Cerebellar cortex (tissue), 1 donor: ENCODE results near the gene C2CD4C.
"Not testable (repeated sequence)": the region's sequence is repeated elsewhere in the genome, so short reads cannot be mapped to it uniquely, and the experiment has no call there.

ENCODE experiments used
- DNase-seq: peaks from one replicate; pipeline ENCODE4 v3.0.0-alpha.2; 2015; ENCODE audit warnings: low spot score

The C2CD4C gene

DNA sequence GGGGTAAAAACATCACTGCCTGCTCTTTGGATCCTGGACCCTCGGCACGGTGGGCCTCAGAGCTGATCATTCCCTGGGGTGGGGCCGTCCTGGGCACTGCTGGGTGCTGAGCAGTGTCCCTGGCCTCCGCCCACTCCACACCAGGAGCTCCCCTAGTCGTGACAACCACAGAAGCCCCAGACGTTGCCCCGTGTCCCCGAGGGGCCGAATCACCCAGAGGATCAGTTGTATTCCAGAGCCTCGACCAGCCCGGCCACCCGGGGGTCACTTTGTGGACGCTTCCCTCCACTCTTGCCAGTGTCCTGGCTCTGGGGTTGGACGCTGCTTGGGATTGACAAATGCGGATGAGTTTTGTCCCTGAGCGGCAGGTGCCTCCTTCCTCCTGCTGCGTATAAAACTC lies 10.2 kb downstream of the C2CD4C start:
- no peak for DNase-seq

DNA sequence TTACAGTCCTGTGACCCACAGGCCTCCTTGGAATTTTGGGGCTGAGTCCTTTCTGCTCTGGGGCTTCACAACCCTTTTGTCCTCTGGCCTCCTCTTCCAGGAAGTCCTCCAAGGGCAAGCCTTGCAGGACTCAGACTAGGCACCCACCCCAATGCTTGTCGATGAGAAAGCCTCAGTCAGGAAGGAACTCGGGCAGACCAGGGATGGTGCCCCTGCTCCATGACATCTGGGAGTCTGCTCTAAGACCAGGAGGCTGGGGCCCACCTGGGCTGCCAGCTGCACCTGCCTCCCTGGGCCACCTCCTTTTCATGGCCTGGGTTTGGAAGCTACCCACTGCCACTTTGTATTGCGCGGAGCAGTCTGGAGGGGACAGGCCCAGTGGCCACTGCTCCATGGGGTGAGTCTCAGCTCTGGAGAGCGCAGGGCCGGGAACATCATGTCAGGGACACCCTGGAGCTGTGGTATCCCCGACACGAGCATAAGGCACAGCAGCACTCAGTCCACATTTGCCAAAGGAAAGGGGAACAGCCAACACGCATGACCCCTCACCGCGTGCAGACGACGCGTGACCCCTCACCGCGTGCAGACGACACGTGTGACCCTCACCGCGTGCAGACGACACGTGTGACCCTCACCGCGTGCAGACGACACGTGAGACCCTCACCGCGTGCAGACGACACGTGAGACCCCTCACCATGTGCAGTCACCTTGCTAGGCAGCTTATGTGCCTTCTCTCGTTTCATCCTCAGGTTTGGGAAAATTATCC lies 10.8 kb downstream of the C2CD4C start:
- DNase-seq: no peak

GRCh38 chr19:397321-397720 lies 11.6 kb downstream of the C2CD4C start:
- no peak for DNase-seq

- no peak for DNase-seq
Observed at GRCh38 chr19:395467-395866, 13.5 kb downstream of the C2CD4C start.

DNA sequence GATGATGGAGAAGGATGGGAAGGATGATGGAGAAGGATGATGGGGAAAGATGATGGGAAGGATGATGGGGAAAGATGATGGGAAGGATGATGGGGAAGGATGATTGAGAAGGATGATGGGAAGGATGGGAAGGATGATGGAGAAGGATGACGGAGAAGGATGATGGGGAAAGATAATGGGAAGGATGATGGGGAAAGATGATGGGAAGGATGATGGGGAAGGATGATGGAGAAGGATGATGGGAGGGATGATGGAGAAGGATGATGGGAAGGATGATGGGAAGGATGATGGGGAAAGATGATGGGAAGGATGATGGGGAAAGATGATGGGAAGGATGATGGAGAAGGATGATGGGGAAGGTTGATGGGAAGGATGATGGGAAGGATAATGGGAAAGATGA lies 14.1 kb downstream of the C2CD4C start:
- DNase-seq: not testable (repeated sequence)

GRCh38 chr19:393560-393959 lies 15.4 kb downstream of the C2CD4C start:
- DNase-seq: not testable (repeated sequence)

GRCh38 chr19:392375-392970 lies 16.5 kb downstream of the C2CD4C start:
- no peak for DNase-seq

DNA sequence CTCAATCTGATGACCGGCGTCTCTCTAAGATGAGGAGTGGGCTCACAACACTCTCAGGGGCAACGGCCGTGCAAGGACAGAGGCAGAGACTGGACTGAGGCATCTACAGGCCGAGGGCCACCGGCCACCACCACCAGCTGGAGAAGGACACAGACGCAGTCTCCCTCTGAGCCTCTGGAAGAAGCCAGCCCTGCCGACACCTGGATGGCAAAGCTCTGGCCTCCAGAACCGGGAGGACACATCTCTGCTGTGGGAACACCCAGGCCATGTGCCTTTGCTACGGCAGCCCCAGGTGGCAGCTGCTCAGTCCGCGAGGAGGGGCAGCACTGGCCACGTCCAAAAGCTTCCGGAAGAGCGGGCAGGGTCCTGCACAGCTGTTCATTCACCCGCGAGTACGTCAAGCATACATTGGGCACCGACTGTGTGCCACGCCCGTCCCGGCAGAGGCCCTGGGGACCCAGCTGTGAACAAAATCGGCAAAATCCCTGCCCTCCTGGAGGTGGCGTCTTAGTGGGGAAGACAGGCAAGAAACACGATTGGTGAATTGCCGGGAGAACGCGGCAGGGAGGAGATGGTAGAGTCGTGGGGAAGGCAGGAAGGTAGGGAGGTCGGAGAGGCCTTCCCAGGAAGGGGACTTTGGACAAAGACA lies 17.1 kb downstream of the C2CD4C start:
- DNase-seq: no peak

DNA sequence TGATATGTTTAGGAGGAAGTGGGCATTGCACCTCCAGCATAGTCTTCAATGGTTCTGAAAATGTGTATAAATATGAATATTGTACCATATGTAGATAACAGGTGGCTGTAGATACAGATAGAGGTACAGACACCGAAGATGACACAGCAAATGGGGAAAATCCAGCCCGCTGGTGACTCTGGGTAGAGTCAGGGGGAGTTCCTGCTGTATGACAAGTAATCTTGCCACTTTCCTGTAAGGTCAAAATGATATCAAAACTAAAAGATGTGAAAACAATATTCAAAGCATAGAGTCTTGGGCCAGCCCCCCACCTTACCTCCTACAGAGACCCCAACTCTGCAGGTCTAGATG lies 17.8 kb downstream of the C2CD4C start:
- DNase-seq: no peak

- no peak for DNase-seq
Observed at GRCh38 chr19:390386-391206, 18.4 kb downstream of the C2CD4C start.

DNA sequence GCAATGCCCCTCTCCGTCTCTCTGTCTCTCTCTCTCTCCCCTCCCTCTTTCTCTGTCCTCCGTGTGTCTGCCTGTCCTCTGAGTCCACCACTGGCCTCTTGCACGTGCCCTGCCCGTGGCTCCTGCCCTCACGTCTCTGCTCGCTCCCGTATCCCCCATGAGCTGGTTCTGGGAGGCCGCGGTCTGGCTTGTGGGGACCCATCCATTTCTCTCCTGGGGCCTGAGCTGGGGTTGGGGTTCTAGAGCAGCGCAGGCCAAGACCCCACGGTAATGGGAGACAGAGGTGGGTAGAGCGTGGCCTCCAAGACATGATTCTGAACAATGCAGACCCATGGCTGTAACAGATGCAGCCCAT lies 19.0 kb downstream of the C2CD4C start:
- no peak for DNase-seq

GRCh38 chr19:389255-389934 lies 19.6 kb downstream of the C2CD4C start:
- no peak for DNase-seq

DNA sequence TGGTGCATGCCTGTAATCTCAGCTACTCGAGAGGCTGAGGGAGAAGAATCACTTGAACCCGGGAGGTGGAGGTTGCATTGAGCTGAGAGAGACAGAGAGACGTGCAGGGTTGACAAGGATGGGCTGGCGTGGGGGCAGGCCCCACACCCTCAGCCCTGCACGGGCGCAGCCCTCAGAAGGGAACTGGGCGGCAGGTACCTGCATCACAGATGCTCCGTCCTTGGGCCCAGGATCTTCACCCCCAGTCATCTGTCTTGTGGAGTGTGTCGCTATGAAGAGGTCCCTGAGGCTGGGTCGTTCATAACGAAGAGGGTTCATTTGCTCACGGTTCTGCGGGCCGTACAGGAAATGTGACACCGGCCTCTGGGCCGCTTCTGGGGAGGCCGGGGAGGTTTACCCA lies 20.3 kb downstream of the C2CD4C start:
- no peak for DNase-seq

- no peak for DNase-seq
Observed at GRCh38 chr19:387777-388176, 21.2 kb downstream of the C2CD4C start.

- not testable (repeated sequence) for DNase-seq
Observed at GRCh38 chr19:386632-387301, 22.2 kb downstream of the C2CD4C start.

GRCh38 chr19:386189-386588 lies 22.8 kb downstream of the C2CD4C start:
- not testable (repeated sequence) for DNase-seq

DNA sequence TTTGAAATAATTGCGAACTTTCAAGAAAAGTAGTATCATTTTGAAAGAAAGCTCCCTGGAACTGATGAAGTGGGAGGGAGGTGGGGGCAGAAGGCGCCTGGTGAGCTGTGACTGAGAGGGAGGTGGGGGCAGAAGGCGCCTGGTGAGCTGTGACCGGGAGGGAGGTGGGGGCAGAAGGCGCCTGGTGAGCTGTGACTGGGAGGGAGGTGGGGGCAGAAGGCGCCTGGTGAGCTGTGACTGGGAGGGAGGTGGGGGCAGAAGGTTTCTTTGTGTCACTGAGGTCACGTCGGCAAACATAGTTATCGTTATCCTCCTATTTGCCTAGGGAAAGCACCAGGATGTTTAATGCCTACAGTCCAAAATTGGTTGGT lies 24.2 kb downstream of the C2CD4C start:
- no peak for DNase-seq

DNA sequence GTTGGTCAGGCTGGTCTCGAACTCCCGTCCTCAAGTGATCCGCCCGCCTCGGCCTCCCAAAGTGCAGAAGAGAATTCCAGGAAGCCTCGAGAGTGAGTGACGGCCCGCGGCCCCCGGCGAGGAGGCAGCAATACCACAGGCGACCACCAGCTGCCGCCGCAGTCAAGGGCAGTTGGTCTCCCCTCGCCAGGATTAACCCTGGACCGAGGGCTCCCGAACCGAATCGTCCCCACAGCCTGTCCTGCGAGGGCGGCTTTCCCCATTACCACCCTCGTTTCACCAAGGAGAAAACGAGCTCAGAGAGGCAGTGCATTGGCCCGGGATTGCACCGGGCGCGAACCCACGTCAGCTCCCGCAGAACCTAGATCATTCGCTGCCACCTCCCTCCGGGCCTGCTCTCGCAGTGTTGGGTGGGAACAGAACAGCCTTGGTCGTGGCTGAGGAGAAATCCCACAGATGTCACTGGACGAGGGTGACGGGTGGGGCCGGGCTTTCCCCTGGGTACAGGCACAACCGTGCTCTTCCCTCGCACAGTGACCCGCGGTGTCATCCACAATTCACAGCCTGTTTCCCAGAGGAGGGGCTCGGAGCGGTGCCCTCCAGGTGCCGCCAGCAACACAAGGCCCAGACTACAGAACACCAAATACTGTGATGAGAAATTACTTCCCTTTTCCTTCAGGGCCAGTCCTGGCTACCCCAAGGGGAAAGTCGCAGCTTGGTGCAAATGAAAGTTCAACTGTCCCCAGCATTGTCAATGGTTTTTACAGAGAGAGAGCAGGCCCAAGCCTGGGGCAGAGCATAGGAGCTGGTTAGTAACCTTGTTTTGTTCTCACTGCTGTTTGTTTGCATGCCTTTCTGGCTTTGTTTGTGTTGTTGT lies 24.8 kb downstream of the C2CD4C start:
- DNase-seq: peak; percentile 20

GRCh38 chr19:383040-383439 lies 25.9 kb downstream of the C2CD4C start:
- DNase-seq: no peak

DNA sequence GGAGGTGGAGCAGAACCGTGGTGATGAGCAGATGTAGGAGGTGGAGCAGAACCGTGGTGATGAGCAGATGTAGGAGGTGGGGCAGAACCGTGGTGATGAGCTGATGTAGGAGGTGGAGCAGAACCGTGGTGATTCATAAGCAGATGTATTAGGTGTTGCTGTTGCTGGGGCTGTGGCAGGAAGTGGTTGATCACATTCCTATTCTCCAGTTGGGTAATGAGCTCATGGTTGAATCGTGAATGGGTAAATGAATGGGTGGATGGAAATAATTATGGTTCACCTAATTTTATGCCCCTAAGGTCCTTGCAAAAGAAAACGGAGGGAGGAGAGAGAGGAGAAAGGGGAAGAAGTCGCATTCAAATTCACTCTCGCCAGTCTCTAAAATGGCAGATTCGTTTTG lies 26.4 kb downstream of the C2CD4C start:
- DNase-seq: not testable (repeated sequence)

GRCh38 chr19:381901-382300 lies 27.0 kb downstream of the C2CD4C start:
- not testable (repeated sequence) for DNase-seq
